ENCODE measurements around the gene ZWILCH. TPM values are rescaled to one million over a fixed set of nuclear protein-coding genes. Genes with fewer than 3 reads are reported as not detected.

The ZWILCH gene
- total and polyA plus RNA-seq, 9 of the 15 experiments (the other 6 are each of a cell fraction or from before 2014, with no cell fraction given): 32.8 to 94.2 (median 52.1) TPM

- no peak for TF ChIP-seq ZNF449 (CRISPR knock-in tag; IDR thresholded peaks at IDR 0.05)
These were observed 64.5 kb downstream of the ZWILCH start (continued) for GRCh38 chr15:66569461-66570137.

GRCh38 chr15:66570327-66570726 is 65.2 kb downstream of the ZWILCH start:
- H3K79me2 ChIP-seq (ENCODE audit: control insufficient read depth, insufficient read depth, low read length): no peaks in the 10 kb centered on the region
- no peak overlapping the region for H3K4me2 ChIP-seq (ENCODE audit: insufficient read depth, low read length)
- ChIA-PET POLR2A (interaction anchor here (0.6 kb wide), 2 partner anchors 9 to 12 kb away, joined by 3 to 4 read pairs; no protein-coding TSS in a partner anchor), CTCF (ENCODE audit: low intra/inter-chr PET ratio) (no interaction called here)
- 54% methylated on average over 3 of the region's 3 CpGs for WGBS (ENCODE audit: insufficient coverage, low coverage, missing lambda C conversion rate)
- no peak overlapping the region for H3K27ac ChIP-seq (ENCODE audit: extremely low read depth, low read depth, low read length)
- no peaks in the 10 kb centered on the region for H4K20me1 ChIP-seq (replicated peaks; ENCODE audit: control insufficient read depth, insufficient read depth, low read length)
- H3K9ac ChIP-seq (ENCODE audit: insufficient read depth in 1 of 2, low read depth in 2 of 2, low read length in 2 of 2): no peak overlapping the region
- H3K4me3 ChIP-seq: no peak overlapping the region
- no peak for ATAC-seq
- no peak overlapping the region for H2AFZ ChIP-seq (ENCODE audit: low read depth, low read length)
- DNase-seq (ENCODE audit: extremely low read depth in 1 of 4, low spot score in 3 of 4): no peak
- FAIRE-seq: no peak
- H3K4me1 ChIP-seq (replicated peaks in 1 of 2; ENCODE audit: control insufficient read depth in 2 of 2, insufficient read depth in 2 of 2, low read length in 2 of 2): peaks cover 5 to 14% of the 10 kb centered on the region in 2 experiments; a peak in 3 of 5 replicates
- TF ChIP-seq NFIX (CRISPR knock-in tag; IDR thresholded peaks at IDR 0.05; ENCODE audit: low read depth): no peak
- no peak for TF ChIP-seq MTA2 (IDR thresholded peaks at IDR 0.05; ENCODE audit: low read depth)
- no peak for TF ChIP-seq STAT5A (IDR thresholded peaks at IDR 0.05; ENCODE audit: borderline replicate concordance, low read length)
- TF ChIP-seq RNF219 (CRISPR knock-in tag; IDR thresholded peaks at IDR 0.05): no peak
- TF ChIP-seq CREB3 (tag; conservative IDR thresholded peaks at IDR 0.05; ENCODE audit: low read depth): no peak
- in situ Hi-C loops (cut with MboI) (no loop called here), intact Hi-C loops (cut with micrococcal nuclease) (no loop called here)
- H3K9me1 ChIP-seq (ENCODE audit: control insufficient read depth, insufficient read depth, low read length): no peaks in the 10 kb centered on the region
- no peaks in the 10 kb centered on the region for H3K36me3 ChIP-seq (ENCODE audit: control insufficient read depth, insufficient read depth, low read length)
- BruUV-seq (replicated peaks): no TSS peak
- no peaks in the 10 kb centered on the region; a peak in 1 of 5 replicates for H3K27me3 ChIP-seq (ENCODE audit: control insufficient read depth in 2 of 2, insufficient read depth in 2 of 2, low read length in 2 of 2)
- no peaks in the 10 kb centered on the region for H3K9me3 ChIP-seq (replicated peaks; ENCODE audit: control insufficient read depth, insufficient read depth, low read depth, low read length)
